ENCODE results near the gene ZSWIM7.

ZSWIM7 gene
- 11.3 to 22.2 reads per million in 2 donors for total RNA-seq

- peak; percentile 84 for DNase-seq
These were observed at the start of gene ZSWIM7, which contains the start of gene TTC19 for GRCh38 chr17:15999141-15999973. Gene ZSWIM7 (minus strand): TSS chr17:15999704. CDS start chr17:15999594, 110 bp downstream. Gene TTC19 (plus strand): TSS chr17:15999824. CDS start chr17:15999849, 25 bp downstream.

- DNase-seq: no peak
These were observed 49.4 kb upstream of the ZSWIM7 start for GRCh38 chr17:16048811-16049449.

- no peak for DNase-seq
These were observed 47.5 kb upstream of the ZSWIM7 start for GRCh38 chr17:16046966-16047365.

- DNase-seq: no peak
These were observed 45.0 kb upstream of the ZSWIM7 start for GRCh38 chr17:16044487-16044886.

- no peak for DNase-seq
These were observed 41.3 kb upstream of the ZSWIM7 start for GRCh38 chr17:16040710-16041251.

- DNase-seq: no peak
These were observed 38.1 kb upstream of the ZSWIM7 start for GRCh38 chr17:16037636-16038035.

- DNase-seq: no peak
These were observed 36.8 kb upstream of the ZSWIM7 start for GRCh38 chr17:16036261-16036660.

- no peak for DNase-seq
These were observed 34.3 kb upstream of the ZSWIM7 start for GRCh38 chr17:16033729-16034349.

- DNase-seq: no peak
These were observed 28.4 kb upstream of the ZSWIM7 start for GRCh38 chr17:16027708-16028584.

GRCh38 chr17:16026895-16027294 is 27.4 kb upstream of the ZSWIM7 start:
- no peak for DNase-seq

GRCh38 chr17:16025202-16025601 is 25.7 kb upstream of the ZSWIM7 start:
- DNase-seq: no peak

GRCh38 chr17:16023881-16024280 is 24.4 kb upstream of the ZSWIM7 start:
- DNase-seq: no peak

GRCh38 chr17:16019347-16019746 is 19.8 kb upstream of the ZSWIM7 start:
- no peak for DNase-seq

GRCh38 chr17:16013943-16014407 is 14.5 kb upstream of the ZSWIM7 start:
- no peak for DNase-seq

GRCh38 chr17:16007439-16007838 is 7.9 kb upstream of the ZSWIM7 start:
- DNase-seq: no peak

GRCh38 chr17:16005636-16006035 is 6.1 kb upstream of the ZSWIM7 start:
- DNase-seq: no peak

GRCh38 chr17:16003841-16004240 is 4.3 kb upstream of the ZSWIM7 start:
- no peak for DNase-seq

- DNase-seq: no peak
These were observed 3.3 kb upstream of the ZSWIM7 start for GRCh38 chr17:16002708-16003260.

GRCh38 chr17:16001226-16001897 is 1.9 kb upstream of the ZSWIM7 start:
- no peak for DNase-seq

GRCh38 chr17:15999974-16000827 is 697 bp upstream of the ZSWIM7 start:
- DNase-seq: no peak
